Measurements from ENCODE around the gene NCKAP5. TPM values are rescaled to one million over a fixed set of nuclear protein-coding genes. Genes with fewer than 3 reads are reported as not detected.

The NCKAP5 gene
- total and polyA plus RNA-seq, 2 of the 8 experiments (the other 6 are each of a cell fraction or from before 2014, with no cell fraction given): 0.27 to 0.86 TPM

DNA sequence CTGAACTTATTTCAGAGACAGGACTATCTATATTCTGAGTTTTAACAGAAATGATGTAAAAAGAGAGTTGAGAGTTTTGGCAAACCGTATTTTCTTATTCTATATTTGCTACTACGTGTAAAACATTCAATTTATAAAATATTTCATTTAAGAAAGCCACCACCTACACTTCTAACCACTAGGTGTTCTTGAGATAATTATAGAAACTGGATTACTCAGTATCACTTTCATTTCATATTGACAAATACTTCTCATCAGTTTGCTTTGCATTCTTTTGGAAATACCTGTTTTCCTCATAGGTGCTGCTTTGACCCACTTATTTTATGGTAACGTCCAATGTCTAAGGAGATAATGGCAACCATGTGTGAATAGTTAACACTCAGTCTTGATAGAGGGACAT, 794.9 kb downstream of the NCKAP5 start:
- Histone ChIP-seq H2AFZ (ENCODE audit: low read length) (no peak overlapping the region), H3K79me1 (ENCODE audit: low read depth, low read length) (no peaks in the 10 kb centered on the region), H3K18ac (ENCODE audit: extremely low read depth, low read length) (no peak overlapping the region), H2BK12ac (ENCODE audit: low read depth, low read length) (no peak overlapping the region), H4K91ac (replicated peaks; ENCODE audit: insufficient read length, low read length) (no peak overlapping the region), H3K4me1 (replicated peaks in 1 of 4; ENCODE audit: control insufficient read depth in 3 of 4, insufficient read depth in 4 of 4, low read length in 3 of 4) (peaks cover 0 to 2% (median 0%) of the 10 kb centered on the region in 4 experiments; a peak in 1 of 7 replicates), H3K27ac (ENCODE audit: low read depth, low read length) (no peak overlapping the region), H3K4ac (replicated peaks; ENCODE audit: insufficient read length, low read depth, low read length) (no peak overlapping the region), H4K20me1 (replicated peaks in 1 of 2; ENCODE audit: control insufficient read depth in 1 of 2, insufficient read depth in 2 of 2, low read length in 2 of 2) (no peaks in the 10 kb centered on the region), H3K9me3 (ENCODE audit: insufficient read depth in 2 of 2, low read depth in 1 of 2, low read length in 1 of 2) (no peaks in the 10 kb centered on the region), H3K4me3 (ENCODE audit: extremely low read depth in 1 of 4, insufficient read depth in 2 of 4, low read depth in 3 of 4, low read length in 4 of 4) (no peak overlapping the region), H3K23ac (ENCODE audit: insufficient read length) (no peak overlapping the region), H3K27me3 (replicated peaks in 1 of 4; ENCODE audit: control insufficient read depth in 3 of 4, extremely low read depth in 1 of 4, insufficient read depth in 3 of 4, low read length in 3 of 4) (no peaks in the 10 kb centered on the region), H3K36me3 (ENCODE audit: control insufficient read depth in 2 of 4, insufficient read depth in 4 of 4, low read length in 3 of 4) (no peaks in the 10 kb centered on the region), H4K8ac (ENCODE audit: extremely low read depth, insufficient read depth, low read length) (no peak overlapping the region), H3K9ac (replicated peaks in 1 of 4; ENCODE audit: extremely low read depth in 1 of 4, low read depth in 3 of 4, low read length in 3 of 4) (no peak overlapping the region), H3K79me2 (ENCODE audit: control insufficient read depth in 1 of 2, insufficient read depth in 2 of 2, low read length in 2 of 2) (no peaks in the 10 kb centered on the region), H3K23me2 (ENCODE audit: low read depth, low read length) (no peaks in the 10 kb centered on the region), H3K56ac (replicated peaks; ENCODE audit: insufficient read length, low read depth, low read length) (no peak overlapping the region), H4K5ac (ENCODE audit: insufficient read length, low read depth, low read length) (no peak overlapping the region), H2BK20ac (ENCODE audit: low read length) (no peak overlapping the region), H3K4me2 (ENCODE audit: insufficient read depth in 1 of 2, low read depth in 2 of 2, low read length in 2 of 2) (no peak overlapping the region), H2BK5ac (ENCODE audit: low read depth, low read length) (no peak overlapping the region), H3K14ac (ENCODE audit: insufficient read length) (no peak overlapping the region), H2BK15ac (ENCODE audit: low read length) (no peak overlapping the region), H2AK5ac (ENCODE audit: low read depth, low read length) (no peak overlapping the region), H2BK120ac (replicated peaks; ENCODE audit: low read depth, low read length) (no peak overlapping the region)
- 94% methylated on average over 3 of the region's 3 CpGs; no CpG with 5 or more reads in 1 of the 2 experiments for WGBS, 2 experiments (ENCODE audit: extremely low coverage in 1 of 2, insufficient coverage in 1 of 2, insufficient read length in 1 of 2, insufficient replicate concordance in 2 of 2, low coverage in 1 of 2, low lambda C conversion rate in 2 of 2, missing lambda C conversion rate in 1 of 2)
- no peak for FAIRE-seq
- no peak for DNase-seq (ENCODE audit: low read depth in 1 of 2, low spot score in 2 of 2)
- ChIA-PET CTCF (ENCODE audit: partially characterized antibody) (interaction anchor here (1.0 to 1.2 kb wide), 2 partner anchors 12 to 26 kb away, joined by 3 to 5 read pairs; no protein-coding TSS in a partner anchor), POLR2A (ENCODE audit: partially characterized antibody) (no interaction called here)
- TF ChIP-seq PHF8 (conservative IDR thresholded peaks at IDR 0.05; ENCODE audit: low read depth, low read length) (no peak), CREB1 (IDR thresholded peaks at IDR 0.05) (no peak), BACH1 (IDR thresholded peaks at IDR 0.05; ENCODE audit: low read length) (no peak), SAP30 (IDR thresholded peaks at IDR 0.05; ENCODE audit: insufficient read depth, insufficient replicate concordance, low read length) (no peak), RFX5 (IDR thresholded peaks at IDR 0.05; ENCODE audit: borderline replicate concordance, low read depth, low read length) (no peak), SIX5 (IDR thresholded peaks at IDR 0.05; ENCODE audit: low read depth, low read length) (no peak)
- TF ChIP-seq, protein P1, sequence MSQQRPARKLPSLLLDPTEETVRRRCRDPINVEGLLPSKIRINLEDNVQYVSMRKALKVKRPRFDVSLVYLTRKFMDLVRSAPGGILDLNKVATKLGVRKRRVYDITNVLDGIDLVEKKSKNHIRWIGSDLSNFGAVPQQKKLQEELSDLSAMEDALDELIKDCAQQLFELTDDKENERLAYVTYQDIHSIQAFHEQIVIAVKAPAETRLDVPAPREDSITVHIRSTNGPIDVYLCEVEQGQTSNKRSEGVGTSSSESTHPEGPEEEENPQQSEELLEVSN (IDR thresholded peaks at IDR 0.05): no peak
